Karpas-422 (cell line): Measurements from ENCODE around the gene KRTAP5-6. TPM values are rescaled to one million over a fixed set of nuclear protein-coding genes. Genes with fewer than 3 reads are reported as not detected.

Experiments
- DNase-seq: peaks from one replicate; pipeline ENCODE4 v3.0.0-alpha.2; 2015
- H2AFZ ChIP-seq: fragments of 200-600 bp; sonication (generic); 2 replicates; pipeline ENCODE4 v1.6.1; 2014; ENCODE audit warnings: antibody characterized with exemption, low read length, mixed read lengths
- H3K27ac ChIP-seq: fragments of 200-600 bp; sonication (generic); 2 replicates; pipeline ENCODE4 v1.5.1; 2014; ENCODE audit warnings: mild to moderate bottlenecking, low read length, moderate library complexity
- H3K27me3 ChIP-seq: fragments of 200-600 bp; sonication (generic); 2 replicates; pipeline ENCODE4 v1.6.1; 2014; ENCODE audit warnings: low read length, mixed read lengths
- H3K36me3 ChIP-seq: fragments of 200-600 bp; sonication (generic); 2 replicates; pipeline ENCODE4 v1.6.1; 2014; ENCODE audit warnings: low read length, mixed read lengths; ENCODE audit not compliant: insufficient read depth
- H3K4me1 ChIP-seq: fragments of 200-600 bp; sonication (generic); 2 replicates; pipeline ENCODE4 v1.6.1; 2014; ENCODE audit warnings: mild to moderate bottlenecking, low read length, mixed read lengths
- H3K4me2 ChIP-seq: fragments of 200-600 bp; sonication (generic); 2 replicates; pipeline ENCODE4 v1.6.1; 2014; ENCODE audit warnings: low read length, low read depth, mild to moderate bottlenecking; ENCODE audit not compliant: poor library complexity, severe bottlenecking
- H3K4me3 ChIP-seq: fragments of 200-600 bp; sonication (generic); 2 replicates; pipeline ENCODE4 v1.5.1; 2014; ENCODE audit warnings: mild to moderate bottlenecking, antibody characterized with exemption, low read length, mixed read lengths
- H3K79me2 ChIP-seq: fragments of 200-600 bp; sonication (generic); 2 replicates; pipeline ENCODE4 v1.6.1; 2014; ENCODE audit warnings: mild to moderate bottlenecking, low read length, mixed read lengths
- H3K9ac ChIP-seq: fragments of 200-600 bp; sonication (generic); 2 replicates; pipeline ENCODE4 v1.6.0; 2014; ENCODE audit warnings: low read length
- H3K9me2 ChIP-seq: fragments of 200-600 bp; sonication (generic), shearing (Covaris generic); replicated peaks from 2 replicates; pipeline ENCODE4 v1.6.0; 2014; ENCODE audit warnings: mild to moderate bottlenecking, low read length, moderate library complexity; ENCODE audit not compliant: insufficient read depth
- H3K9me3 ChIP-seq: fragments of 300-700, 200-600 bp; sonication (generic); 2 replicates; pipeline ENCODE4 v1.6.1; 2014; ENCODE audit warnings: low read length, mixed read lengths
- H4K20me1 ChIP-seq: fragments of 200-600 bp; sonication (generic); 2 replicates; pipeline ENCODE4 v1.6.1; 2014; ENCODE audit warnings: mild to moderate bottlenecking, antibody characterized with exemption, low read length, low read depth; ENCODE audit not compliant: insufficient read depth
- total RNA-seq: library from RNA; depleted of rRNA; stranded (reverse); fragments of >200 nt; shearing (Covaris generic); gene quantifications from 2 replicates; pipeline ENCODE4 v1.2.3, GENCODE V29; 2014; ENCODE audit warnings: low replicate concordance

Gene KRTAP5-6
- total RNA-seq, 1 experiment from 2014 or later = not detected

DNA sequence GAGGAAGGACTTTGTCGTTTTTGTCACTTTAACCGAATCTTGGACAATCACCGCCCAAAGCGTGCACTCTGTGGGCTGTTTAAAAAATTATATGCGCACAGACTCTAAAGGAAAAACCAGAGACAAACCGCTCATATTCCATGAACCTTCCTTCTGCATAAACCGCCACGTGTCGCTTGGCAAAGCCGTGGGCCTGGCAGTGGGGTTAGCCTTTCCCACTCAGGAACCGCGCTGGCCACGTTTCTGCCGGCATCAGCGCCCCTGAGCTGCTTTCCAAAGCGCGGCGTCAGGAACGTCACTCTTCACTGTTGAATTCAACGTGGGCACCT, 44.6 kb upstream of the KRTAP5-6 start:
- Histone ChIP-seq H3K4me1 (no peaks in the 10 kb centered on the region), H3K9me2 (no peaks in the 10 kb centered on the region), H3K9me3 (no peaks in the 10 kb centered on the region), H3K27me3 (0 out of 2 replicates have a peak, but pooled peaks cover 3% of the 10 kb centered on the region), H2AFZ (no peak overlapping the region), H3K4me3 (no peak overlapping the region), H3K79me2 (no peaks in the 10 kb centered on the region), H4K20me1 (no peaks in the 10 kb centered on the region), H3K9ac (no peak overlapping the region), H3K4me2 (no peak overlapping the region), H3K36me3 (no peaks in the 10 kb centered on the region), H3K27ac (no peak overlapping the region)
- DNase-seq = no peak

GRCh38 chr11:1652771-1653540, 44.0 kb upstream of the KRTAP5-6 start:
- H3K9me3 ChIP-seq = no peaks in the 10 kb centered on the region
- 0 out of 2 replicates have a peak, but pooled peaks cover 3% of the 10 kb centered on the region for H3K27me3 ChIP-seq
- H3K9ac ChIP-seq = no peak overlapping the region
- H3K4me1 ChIP-seq = no peaks in the 10 kb centered on the region
- DNase-seq = peak; percentile 85
- H4K20me1 ChIP-seq = no peaks in the 10 kb centered on the region
- no peak overlapping the region for H3K4me3 ChIP-seq
- no peak overlapping the region for H3K4me2 ChIP-seq
- H3K79me2 ChIP-seq = no peaks in the 10 kb centered on the region
- no peak overlapping the region for H2AFZ ChIP-seq
- no peaks in the 10 kb centered on the region for H3K36me3 ChIP-seq
- no peaks in the 10 kb centered on the region for H3K9me2 ChIP-seq
- no peak overlapping the region for H3K27ac ChIP-seq

- no peaks in the 10 kb centered on the region for H3K9me3 ChIP-seq
- no peak overlapping the region for H2AFZ ChIP-seq
- no peak overlapping the region for H3K4me2 ChIP-seq
- H3K27ac ChIP-seq = no peak overlapping the region
- no peak overlapping the region for H3K4me3 ChIP-seq
- no peaks in the 10 kb centered on the region for H3K79me2 ChIP-seq
- H3K9me2 ChIP-seq = no peaks in the 10 kb centered on the region
- no peaks in the 10 kb centered on the region for H3K36me3 ChIP-seq
- DNase-seq = no peak
- H3K4me1 ChIP-seq = no peaks in the 10 kb centered on the region
- H4K20me1 ChIP-seq = no peaks in the 10 kb centered on the region
- H3K9ac ChIP-seq = no peak overlapping the region
- 0 out of 2 replicates have a peak, but pooled peaks cover 3% of the 10 kb centered on the region for H3K27me3 ChIP-seq
Observed at GRCh38 chr11:1653541-1654387, 43.2 kb upstream of the KRTAP5-6 start.

GRCh38 chr11:1654388-1655167, 42.4 kb upstream of the KRTAP5-6 start:
- no peaks in the 10 kb centered on the region for H3K9me2 ChIP-seq
- H3K4me1 ChIP-seq = no peaks in the 10 kb centered on the region
- no peaks in the 10 kb centered on the region for H3K9me3 ChIP-seq
- no peak for DNase-seq
- no peaks in the 10 kb centered on the region for H3K79me2 ChIP-seq
- H2AFZ ChIP-seq = no peak overlapping the region
- H3K27ac ChIP-seq = no peak overlapping the region
- H3K36me3 ChIP-seq = no peaks in the 10 kb centered on the region
- no peak overlapping the region for H3K4me2 ChIP-seq
- 0 out of 2 replicates have a peak, but pooled peaks cover 3% of the 10 kb centered on the region for H3K27me3 ChIP-seq
- H3K9ac ChIP-seq = no peak overlapping the region
- H3K4me3 ChIP-seq = no peak overlapping the region
- no peaks in the 10 kb centered on the region for H4K20me1 ChIP-seq

DNA sequence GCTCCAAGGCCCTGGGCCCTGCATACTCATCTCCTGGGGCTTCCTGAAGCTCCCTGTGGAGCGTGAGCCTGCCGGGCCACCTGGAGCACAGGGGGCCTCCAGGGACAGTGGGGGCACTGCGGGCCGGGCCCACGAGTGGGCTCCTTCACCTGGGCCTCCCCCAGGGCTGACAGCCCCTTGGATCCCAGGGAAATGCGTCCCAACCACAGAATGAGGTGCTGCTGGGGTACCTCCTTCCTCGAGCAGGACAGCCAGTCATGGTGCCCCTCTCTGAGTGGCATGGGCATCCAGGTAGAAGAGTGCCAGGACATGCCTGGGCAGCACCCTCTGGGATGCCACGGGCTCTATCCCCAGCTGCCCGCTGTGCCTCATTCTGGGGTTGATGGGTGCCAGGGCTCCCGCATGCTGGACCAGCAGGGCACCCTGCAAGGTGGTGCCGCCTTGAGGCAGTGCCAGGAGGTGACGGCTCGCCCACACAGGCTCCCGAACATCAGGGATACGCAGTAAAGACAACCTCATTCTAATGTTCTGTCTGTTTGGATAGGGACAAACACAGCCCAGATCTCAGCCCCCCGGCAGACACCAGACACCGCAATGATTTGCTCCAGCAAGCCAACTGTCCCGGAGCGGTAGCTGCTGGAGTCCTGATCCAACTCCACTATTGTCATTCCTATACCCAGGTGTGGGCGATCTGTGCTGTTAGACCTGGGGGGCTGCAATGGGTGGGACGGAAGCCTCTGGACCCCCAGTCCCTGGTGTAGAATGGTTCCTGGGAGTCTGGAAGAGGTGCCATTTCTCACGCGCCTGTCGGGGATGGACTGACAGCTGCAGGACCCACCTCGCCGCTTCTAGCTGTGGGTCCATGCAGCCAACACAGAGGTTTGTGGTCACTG, 41.6 kb upstream of the KRTAP5-6 start:
- Histone ChIP-seq H3K79me2 (no peaks in the 10 kb centered on the region), H3K4me1 (no peaks in the 10 kb centered on the region), H3K9me3 (no peaks in the 10 kb centered on the region), H4K20me1 (no peaks in the 10 kb centered on the region), H3K9ac (no peak overlapping the region), H2AFZ (no peak overlapping the region), H3K9me2 (no peaks in the 10 kb centered on the region), H3K27ac (no peak overlapping the region), H3K4me2 (no peak overlapping the region), H3K27me3 (no peaks in the 10 kb centered on the region), H3K36me3 (no peaks in the 10 kb centered on the region), H3K4me3 (no peak overlapping the region)
- DNase-seq = no peak

DNA sequence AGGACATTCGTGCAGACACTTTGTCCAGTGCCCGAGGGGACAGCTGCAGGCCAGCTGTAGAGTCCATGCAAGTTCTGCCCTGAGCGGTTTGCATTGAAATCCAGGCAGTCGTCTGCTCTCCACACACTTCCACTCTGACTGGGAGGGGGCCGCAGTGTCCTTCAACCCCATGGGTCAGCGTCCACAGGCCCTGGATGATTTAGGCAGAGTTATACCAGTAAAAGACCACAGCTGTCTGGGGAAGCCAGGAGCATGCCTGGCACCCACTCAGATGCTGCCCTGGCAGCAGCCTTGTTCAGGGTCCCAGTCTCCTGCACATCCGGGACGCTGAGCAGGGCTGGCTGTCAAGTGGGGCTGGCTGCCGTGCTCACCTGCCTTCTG, 40.9 kb upstream of the KRTAP5-6 start:
- no peaks in the 10 kb centered on the region for H3K27me3 ChIP-seq

GRCh38 chr11:1656670-1657069, 40.3 kb upstream of the KRTAP5-6 start:
- Histone ChIP-seq H3K27ac (no peak overlapping the region), H4K20me1 (no peaks in the 10 kb centered on the region), H3K27me3 (no peaks in the 10 kb centered on the region), H3K4me3 (no peak overlapping the region), H3K36me3 (no peaks in the 10 kb centered on the region), H3K9ac (no peak overlapping the region), H3K9me2 (no peaks in the 10 kb centered on the region), H3K79me2 (no peaks in the 10 kb centered on the region), H3K9me3 (no peaks in the 10 kb centered on the region), H3K4me2 (no peak overlapping the region), H2AFZ (no peak overlapping the region), H3K4me1 (no peaks in the 10 kb centered on the region)
- no peak for DNase-seq

More for the DNA sequence above, 40.9 kb upstream of the KRTAP5-6 start:
- H3K4me2 ChIP-seq = no peak overlapping the region
- H3K4me1 ChIP-seq = no peaks in the 10 kb centered on the region
- no peak overlapping the region for H3K9ac ChIP-seq
- H3K36me3 ChIP-seq = no peaks in the 10 kb centered on the region
- no peak overlapping the region for H2AFZ ChIP-seq
- H3K9me3 ChIP-seq = no peaks in the 10 kb centered on the region
- DNase-seq = no peak
- no peak overlapping the region for H3K4me3 ChIP-seq
- H3K9me2 ChIP-seq = no peaks in the 10 kb centered on the region
- no peaks in the 10 kb centered on the region for H4K20me1 ChIP-seq
- no peak overlapping the region for H3K27ac ChIP-seq
- no peaks in the 10 kb centered on the region for H3K79me2 ChIP-seq
